ENCODE results near the gene ELFN1.

Gene ELFN1

DNA sequence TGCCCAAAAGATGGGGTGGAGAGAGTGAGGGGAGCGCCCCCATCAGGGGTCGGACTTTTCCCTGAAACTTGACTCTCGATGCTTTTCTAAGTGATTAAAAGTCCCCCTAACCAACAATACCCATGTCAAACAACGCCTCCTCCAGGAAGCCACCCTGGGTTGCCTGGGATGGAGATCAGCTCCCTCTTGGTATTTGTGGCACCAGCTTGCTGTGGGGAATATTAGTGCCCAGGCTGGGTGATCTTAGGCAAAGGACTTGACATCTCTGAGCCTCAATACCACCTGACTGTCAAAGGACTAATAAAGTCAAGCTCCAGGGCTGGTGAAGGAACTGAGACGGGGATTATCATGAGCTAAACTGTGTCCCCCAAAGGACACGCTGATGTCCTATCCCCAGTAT lies 18.2 kb upstream of the ELFN1 start:
- Histone ChIP-seq H3K27me3 (ENCODE audit: insufficient read depth, low read depth, severe bottlenecking) (no peaks in the 10 kb centered on the region), H3K9me3 (ENCODE audit: severe bottlenecking) (no peaks in the 10 kb centered on the region), H3K36me3 (no peaks in the 10 kb centered on the region), H3K27ac (no peak overlapping the region), H3K4me3 (ENCODE audit: low read depth, low read length) (no peak overlapping the region)
- TF ChIP-seq, protein P1, sequence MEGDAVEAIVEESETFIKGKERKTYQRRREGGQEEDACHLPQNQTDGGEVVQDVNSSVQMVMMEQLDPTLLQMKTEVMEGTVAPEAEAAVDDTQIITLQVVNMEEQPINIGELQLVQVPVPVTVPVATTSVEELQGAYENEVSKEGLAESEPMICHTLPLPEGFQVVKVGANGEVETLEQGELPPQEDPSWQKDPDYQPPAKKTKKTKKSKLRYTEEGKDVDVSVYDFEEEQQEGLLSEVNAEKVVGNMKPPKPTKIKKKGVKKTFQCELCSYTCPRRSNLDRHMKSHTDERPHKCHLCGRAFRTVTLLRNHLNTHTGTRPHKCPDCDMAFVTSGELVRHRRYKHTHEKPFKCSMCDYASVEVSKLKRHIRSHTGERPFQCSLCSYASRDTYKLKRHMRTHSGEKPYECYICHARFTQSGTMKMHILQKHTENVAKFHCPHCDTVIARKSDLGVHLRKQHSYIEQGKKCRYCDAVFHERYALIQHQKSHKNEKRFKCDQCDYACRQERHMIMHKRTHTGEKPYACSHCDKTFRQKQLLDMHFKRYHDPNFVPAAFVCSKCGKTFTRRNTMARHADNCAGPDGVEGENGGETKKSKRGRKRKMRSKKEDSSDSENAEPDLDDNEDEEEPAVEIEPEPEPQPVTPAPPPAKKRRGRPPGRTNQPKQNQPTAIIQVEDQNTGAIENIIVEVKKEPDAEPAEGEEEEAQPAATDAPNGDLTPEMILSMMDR (IDR thresholded peaks at IDR 0.05; ENCODE audit: low read depth, low read length): no peak
- DNase-seq: no peak

DNA sequence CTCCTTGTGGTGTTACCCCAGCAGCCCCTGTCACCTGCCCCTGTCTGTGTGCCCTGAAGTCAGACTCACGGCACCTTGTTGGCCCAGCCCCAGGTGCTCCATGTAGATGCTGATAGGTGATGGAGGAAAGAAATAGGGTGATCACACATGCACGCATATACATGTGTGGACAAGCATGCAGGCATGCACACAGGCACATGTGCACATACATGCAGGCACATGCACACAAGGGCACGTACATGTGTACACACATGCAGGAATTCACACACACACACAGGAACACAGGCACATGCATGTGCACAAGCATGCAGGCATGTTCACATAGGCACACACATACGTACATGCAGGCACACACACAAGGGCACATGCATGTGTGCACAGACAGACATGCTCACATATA lies 16.6 kb upstream of the ELFN1 start:
- DNase-seq: no peak
- Histone ChIP-seq H3K9me3 (ENCODE audit: severe bottlenecking) (no peaks in the 10 kb centered on the region), H3K4me3 (ENCODE audit: low read depth, low read length) (no peak overlapping the region), H3K27me3 (ENCODE audit: insufficient read depth, low read depth, severe bottlenecking) (no peaks in the 10 kb centered on the region), H3K36me3 (no peaks in the 10 kb centered on the region), H3K27ac (no peak overlapping the region)
- TF ChIP-seq, protein P1 (IDR thresholded peaks at IDR 0.05; ENCODE audit: low read depth, low read length): no peak

DNA sequence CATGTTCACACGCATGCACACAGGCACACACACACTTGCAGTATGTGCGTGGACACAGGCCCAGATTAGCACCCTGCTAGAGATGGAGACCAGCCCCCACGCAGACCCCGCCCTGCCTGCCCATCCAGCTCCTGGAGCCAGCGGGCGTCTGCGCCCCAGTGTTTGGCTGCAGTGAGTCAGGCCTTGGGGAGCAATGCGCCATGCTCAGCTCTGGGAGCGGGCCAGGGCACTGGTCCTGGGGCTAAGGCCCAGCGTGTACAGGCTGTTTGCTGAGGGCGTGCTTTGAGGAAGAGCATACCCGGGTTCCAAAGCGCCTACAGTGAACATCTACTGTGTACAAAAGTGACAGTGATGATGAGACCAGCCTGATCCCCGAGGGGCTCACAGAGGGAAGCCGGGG lies 16.0 kb upstream of the ELFN1 start:
- H3K9me3 ChIP-seq (ENCODE audit: severe bottlenecking): no peaks in the 10 kb centered on the region
- H3K27ac ChIP-seq: no peak overlapping the region
- TF ChIP-seq, protein P1 (IDR thresholded peaks at IDR 0.05; ENCODE audit: low read depth, low read length): no peak
- no peak overlapping the region for H3K4me3 ChIP-seq (ENCODE audit: low read depth, low read length)
- DNase-seq: no peak
- H3K27me3 ChIP-seq (ENCODE audit: insufficient read depth, low read depth, severe bottlenecking): no peaks in the 10 kb centered on the region
- no peaks in the 10 kb centered on the region for H3K36me3 ChIP-seq

DNA sequence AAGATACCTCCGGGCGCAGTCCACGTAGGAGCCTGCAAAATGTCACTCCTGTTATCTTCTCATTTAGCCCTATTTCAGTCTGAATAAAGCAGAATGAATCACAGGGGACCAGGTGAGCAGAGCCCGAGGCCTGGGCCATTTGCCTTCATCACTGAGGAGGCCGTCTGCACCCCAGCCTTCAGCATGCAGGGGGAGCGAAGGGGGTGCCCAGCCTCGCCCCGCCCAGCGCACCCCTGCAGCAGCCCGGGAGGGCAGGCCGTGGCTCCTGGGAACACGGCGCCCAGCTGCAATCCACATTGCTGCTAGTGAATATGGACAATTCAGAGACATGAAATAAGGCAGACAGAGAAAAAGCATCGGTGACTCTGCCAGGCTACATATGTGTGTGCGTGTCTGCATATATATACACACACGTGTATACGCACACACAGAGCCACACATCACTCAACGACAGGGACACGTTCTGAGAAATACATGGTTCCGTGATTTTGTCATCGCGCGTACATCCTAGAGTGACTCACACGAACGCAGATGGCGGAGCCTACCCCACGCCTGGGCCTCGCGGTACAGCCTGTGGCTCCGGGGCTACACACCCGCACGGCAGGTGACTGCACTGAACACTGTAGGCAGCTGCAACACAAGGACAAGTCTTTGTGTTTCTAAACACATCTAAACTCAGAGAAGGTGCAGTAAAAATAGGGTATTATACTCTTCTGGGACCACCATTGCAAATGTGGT lies 15.2 kb upstream of the ELFN1 start:
- Histone ChIP-seq H3K27ac (no peak overlapping the region), H3K4me3 (ENCODE audit: low read depth, low read length) (no peak overlapping the region), H3K36me3 (no peaks in the 10 kb centered on the region), H3K27me3 (ENCODE audit: insufficient read depth, low read depth, severe bottlenecking) (no peaks in the 10 kb centered on the region), H3K9me3 (ENCODE audit: severe bottlenecking) (no peaks in the 10 kb centered on the region)
- TF ChIP-seq, protein P1 (IDR thresholded peaks at IDR 0.05; ENCODE audit: low read depth, low read length): no peak
- no peak for DNase-seq

DNA sequence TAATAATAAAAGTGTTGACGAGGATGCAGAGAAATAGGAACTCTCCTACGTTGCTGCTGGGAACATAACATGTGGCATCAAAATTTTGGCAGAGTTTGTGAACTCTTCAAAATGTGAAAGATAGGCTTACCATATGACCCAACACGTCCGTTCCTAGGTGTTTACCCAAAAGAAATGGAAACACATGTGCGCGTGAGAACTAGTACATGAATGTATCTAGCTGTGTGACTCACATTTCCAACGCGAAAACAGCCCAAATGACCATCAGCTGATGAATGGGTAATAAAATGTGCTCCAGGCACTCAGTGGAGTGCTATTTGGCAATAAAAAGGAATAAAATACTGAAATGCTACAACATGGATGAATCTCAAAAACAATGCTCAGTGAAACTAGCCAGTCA lies 10.4 kb upstream of the ELFN1 start:
- DNase-seq: no peak
- Histone ChIP-seq H3K27me3 (ENCODE audit: insufficient read depth, low read depth, severe bottlenecking) (no peaks in the 10 kb centered on the region), H3K4me3 (ENCODE audit: low read depth, low read length) (no peak overlapping the region), H3K9me3 (ENCODE audit: severe bottlenecking) (no peaks in the 10 kb centered on the region), H3K36me3 (no peaks in the 10 kb centered on the region), H3K27ac (no peak overlapping the region)
- TF ChIP-seq, protein P1 (IDR thresholded peaks at IDR 0.05; ENCODE audit: low read depth, low read length): no peak

DNA sequence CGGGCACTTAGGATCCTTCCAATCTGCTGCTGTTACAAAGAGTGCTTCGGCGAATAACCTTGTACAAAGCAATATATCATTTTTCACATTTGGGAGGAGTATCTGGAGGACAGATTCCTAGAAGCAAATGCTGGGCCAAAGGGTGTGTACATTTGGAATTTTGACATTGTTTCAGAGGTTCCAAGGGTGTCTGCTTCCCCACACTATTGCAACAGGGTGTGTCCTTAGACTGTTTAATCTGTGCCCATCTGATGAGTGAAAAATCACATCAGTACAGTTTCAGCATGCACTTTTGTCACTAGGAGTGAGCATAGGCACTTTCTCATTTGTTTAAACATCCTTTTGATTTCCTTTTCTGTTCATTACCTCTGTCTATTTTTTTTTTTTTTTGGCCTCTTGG lies 8.6 kb upstream of the ELFN1 start:
- Histone ChIP-seq H3K36me3 (no peaks in the 10 kb centered on the region; the same call in 1 of the 2 replicates), H3K27me3 (ENCODE audit: insufficient read depth, low read depth, severe bottlenecking) (no peaks in the 10 kb centered on the region), H3K4me3 (ENCODE audit: low read depth, low read length) (no peak overlapping the region), H3K9me3 (ENCODE audit: severe bottlenecking) (no peaks in the 10 kb centered on the region), H3K27ac (no peak overlapping the region)
- DNase-seq: no peak
- TF ChIP-seq, protein P1 (IDR thresholded peaks at IDR 0.05; ENCODE audit: low read depth, low read length): no peak
